Activated T-helper 1 cell treated with anti-CD3 and anti-CD28 coated beads, Interleukin-12 subunit alpha, Interleukin-12 subunit beta, Interleukin-2, Interleukin-4 antibody, amounts not matched to agents 30 ng/mL and 10 ng/mL and 1 ng/mL, durations not matched to agents 14 hours and 24 hours and 36 hours (primary cell): ENCODE measurements around the gene PPIF. TPM values are rescaled to one million over a fixed set of nuclear protein-coding genes. Genes with fewer than 3 reads are reported as not detected.

Experiments used
- DNase-seq: peaks from one replicate; pipeline ENCODE4 v3.0.0; 2021; ENCODE audit warnings: low spot score
- H3K27ac Mint-ChIP-seq: one replicate; pipeline ENCODE4 v1.8.0; 2021; ENCODE audit warnings: mild to moderate bottlenecking, mixed read lengths
- H3K27me3 Mint-ChIP-seq: one replicate; pipeline ENCODE4 v1.8.0; 2022; ENCODE audit warnings: mild to moderate bottlenecking, moderate library complexity, mixed read lengths; ENCODE audit not compliant: insufficient read depth
- H3K36me3 Mint-ChIP-seq: one replicate; pipeline ENCODE4 v1.8.0; 2021; ENCODE audit warnings: low read depth, mixed read lengths
- H3K4me1 Mint-ChIP-seq: one replicate; pipeline ENCODE4 v1.8.0; 2021; ENCODE audit warnings: low read depth, mixed read lengths
- H3K4me3 Mint-ChIP-seq: one replicate; pipeline ENCODE4 v1.8.0; 2021; ENCODE audit warnings: mild to moderate bottlenecking, moderate library complexity, mixed read lengths
- H3K9me3 Mint-ChIP-seq: one replicate; pipeline ENCODE4 v1.8.0; 2021; ENCODE audit warnings: mixed read lengths
- intact Hi-C: fragments of 100-400 bp; cut with micrococcal nuclease; formaldehyde crosslinking; loops from one replicate; pipeline ENCODE4 v1.15.1; 2024
- total RNA-seq: library from RNA; stranded (reverse); gene quantifications from 2 replicates; pipeline ENCODE4 v1.2.3, GENCODE V29; 2022

PPIF gene
- total RNA-seq, 1 donor from 2014 or later = 155 TPM

- no peaks in the 10 kb centered on the region for H3K36me3 Mint-ChIP-seq
- H3K9me3 Mint-ChIP-seq = no peaks in the 10 kb centered on the region
- peaks cover 9% of the 10 kb centered on the region for H3K4me1 Mint-ChIP-seq
- intact Hi-C loops = loop anchor here (10.0 kb wide), 1 partner anchor 226 kb away; no protein-coding TSS in a partner anchor
- no peak overlapping the region for H3K4me3 Mint-ChIP-seq
- H3K27ac Mint-ChIP-seq = no peak overlapping the region
- peaks cover 5% of the 10 kb centered on the region for H3K27me3 Mint-ChIP-seq
- DNase-seq = no peak
Measured at GRCh38 chr10:79378383-79378646, 31.0 kb downstream of the PPIF start.

- peaks cover 9% of the 10 kb centered on the region for H3K4me1 Mint-ChIP-seq
- no peak overlapping the region for H3K4me3 Mint-ChIP-seq
- DNase-seq = no peak
- no peak overlapping the region for H3K27ac Mint-ChIP-seq
- no peaks in the 10 kb centered on the region for H3K36me3 Mint-ChIP-seq
- intact Hi-C loops = loop anchor here (10.0 kb wide), 1 partner anchor 226 kb away; no protein-coding TSS in a partner anchor
- peaks cover 4% of the 10 kb centered on the region for H3K27me3 Mint-ChIP-seq
- no peaks in the 10 kb centered on the region for H3K9me3 Mint-ChIP-seq
Measured at GRCh38 chr10:79378647-79379511, 31.6 kb downstream of the PPIF start.

- H3K36me3 Mint-ChIP-seq = no peaks in the 10 kb centered on the region
- no peaks in the 10 kb centered on the region for H3K9me3 Mint-ChIP-seq
- no peak overlapping the region for H3K4me3 Mint-ChIP-seq
- peaks cover 3% of the 10 kb centered on the region for H3K4me1 Mint-ChIP-seq
- intact Hi-C loops = loop anchor here (10.0 kb wide), 1 partner anchor 225 kb away; no protein-coding TSS in a partner anchor
- peaks cover 1% of the 10 kb centered on the region for H3K27me3 Mint-ChIP-seq
- no peak for DNase-seq
- no peak overlapping the region for H3K27ac Mint-ChIP-seq
Measured at GRCh38 chr10:79379512-79380124, 32.3 kb downstream of the PPIF start.

- Mint-ChIP-seq H3K36me3 (no peaks in the 10 kb centered on the region), H3K4me3 (no peak overlapping the region), H3K27me3 (no peaks in the 10 kb centered on the region), H3K27ac (no peak overlapping the region), H3K9me3 (no peaks in the 10 kb centered on the region), H3K4me1 (no peaks in the 10 kb centered on the region)
- DNase-seq = no peak
- intact Hi-C loops = no loop called here
Measured at GRCh38 chr10:79380125-79380945, 33.1 kb downstream of the PPIF start.

- no peaks in the 10 kb centered on the region for H3K9me3 Mint-ChIP-seq
Measured at GRCh38 chr10:79380946-79381721, 33.9 kb downstream of the PPIF start.

GRCh38 chr10:79381804-79382221 is 34.5 kb downstream of the PPIF start:
- H3K27ac Mint-ChIP-seq = no peak overlapping the region

More at GRCh38 chr10:79380946-79381721, 33.9 kb downstream of the PPIF start:
- Mint-ChIP-seq H3K27ac (no peak overlapping the region), H3K27me3 (no peaks in the 10 kb centered on the region), H3K36me3 (no peaks in the 10 kb centered on the region), H3K4me3 (no peak overlapping the region), H3K4me1 (no peaks in the 10 kb centered on the region)
- DNase-seq = no peak
- intact Hi-C loops = no loop called here

GRCh38 chr10:79382491-79382941 is 35.2 kb downstream of the PPIF start:
- no peak overlapping the region for H3K4me3 Mint-ChIP-seq
- no peaks in the 10 kb centered on the region for H3K36me3 Mint-ChIP-seq
- H3K9me3 Mint-ChIP-seq = no peaks in the 10 kb centered on the region
- DNase-seq = no peak
- no peaks in the 10 kb centered on the region for H3K27me3 Mint-ChIP-seq
- H3K4me1 Mint-ChIP-seq = no peaks in the 10 kb centered on the region
- H3K27ac Mint-ChIP-seq = no peak overlapping the region
- intact Hi-C loops = no loop called here

More at GRCh38 chr10:79381804-79382221, 34.5 kb downstream of the PPIF start:
- Mint-ChIP-seq H3K4me1 (no peaks in the 10 kb centered on the region), H3K36me3 (no peaks in the 10 kb centered on the region), H3K4me3 (no peak overlapping the region), H3K27me3 (no peaks in the 10 kb centered on the region), H3K9me3 (no peaks in the 10 kb centered on the region)
- intact Hi-C loops = no loop called here
- no peak for DNase-seq

- H3K36me3 Mint-ChIP-seq = no peaks in the 10 kb centered on the region
- H3K4me1 Mint-ChIP-seq = no peaks in the 10 kb centered on the region
- H3K4me3 Mint-ChIP-seq = no peak overlapping the region
- H3K9me3 Mint-ChIP-seq = no peaks in the 10 kb centered on the region
- intact Hi-C loops = no loop called here
- H3K27me3 Mint-ChIP-seq = no peaks in the 10 kb centered on the region
- no peak for DNase-seq
- H3K27ac Mint-ChIP-seq = no peak overlapping the region
Measured at GRCh38 chr10:79383974-79384606, 36.8 kb downstream of the PPIF start.

- intact Hi-C loops = no loop called here
Measured at GRCh38 chr10:79384773-79385391, 37.6 kb downstream of the PPIF start.

GRCh38 chr10:79385392-79385795 is 38.1 kb downstream of the PPIF start:
- H3K9me3 Mint-ChIP-seq = no peaks in the 10 kb centered on the region
- no peak for DNase-seq
- H3K4me1 Mint-ChIP-seq = no peaks in the 10 kb centered on the region

More at GRCh38 chr10:79384773-79385391, 37.6 kb downstream of the PPIF start:
- Mint-ChIP-seq H3K4me1 (no peaks in the 10 kb centered on the region), H3K9me3 (no peaks in the 10 kb centered on the region), H3K4me3 (no peak overlapping the region), H3K27me3 (no peaks in the 10 kb centered on the region), H3K27ac (no peak overlapping the region), H3K36me3 (no peaks in the 10 kb centered on the region)
- DNase-seq = no peak

GRCh38 chr10:79385804-79386531 is 38.7 kb downstream of the PPIF start:
- Mint-ChIP-seq H3K27me3 (no peaks in the 10 kb centered on the region), H3K4me1 (no peaks in the 10 kb centered on the region), H3K36me3 (no peaks in the 10 kb centered on the region), H3K27ac (no peak overlapping the region), H3K4me3 (no peak overlapping the region), H3K9me3 (no peaks in the 10 kb centered on the region)
- intact Hi-C loops = no loop called here
- DNase-seq = no peak

More at GRCh38 chr10:79385392-79385795, 38.1 kb downstream of the PPIF start:
- H3K36me3 Mint-ChIP-seq = no peaks in the 10 kb centered on the region
- no peaks in the 10 kb centered on the region for H3K27me3 Mint-ChIP-seq
- no peak overlapping the region for H3K4me3 Mint-ChIP-seq
- intact Hi-C loops = no loop called here
- H3K27ac Mint-ChIP-seq = no peak overlapping the region
